Muscle layer of duodenum (tissue), 2 donors: ENCODE results near the gene AK5.

Experiments
- H3K27ac ChIP-seq: one replicate; pipeline ENCODE4 v1.7.0; 2013; ENCODE audit warnings: mild to moderate bottlenecking, low read length
- H3K27me3 ChIP-seq: one replicate; pipeline ENCODE4 v1.7.0; 2013; ENCODE audit warnings: low read depth, mild to moderate bottlenecking, control low read depth, low read length
- H3K36me3 ChIP-seq, 2 donors: one replicate each; pipeline ENCODE4 v1.7.0; 2013; ENCODE audit warnings: low read length in 2 of 2, control low read depth in 1 of 2, mild to moderate bottlenecking in 1 of 2; ENCODE audit not compliant: insufficient read depth in 2 of 2, control insufficient read depth in 1 of 2
- H3K4me1 ChIP-seq, 2 donors: one replicate each; pipeline ENCODE4 v1.7.0; 2013; ENCODE audit warnings: low read length in 2 of 2, mild to moderate bottlenecking in 2 of 2, control low read depth in 1 of 2, moderate library complexity in 1 of 2; ENCODE audit not compliant: insufficient read depth in 2 of 2, control insufficient read depth in 1 of 2
- H3K4me3 ChIP-seq, 2 donors: one replicate each; pipeline ENCODE4 v1.7.0; 2013; ENCODE audit warnings: low read length in 2 of 2, low read depth in 1 of 2, mild to moderate bottlenecking in 1 of 2
- H3K9me3 ChIP-seq, 2 donors: one replicate each; pipeline ENCODE4 v1.7.0; 2013; ENCODE audit warnings: low read length in 2 of 2, control low read depth in 1 of 2, mild to moderate bottlenecking in 1 of 2; ENCODE audit not compliant: control insufficient read depth in 1 of 2
- donor health status: healthy.

The AK5 gene, protein sequence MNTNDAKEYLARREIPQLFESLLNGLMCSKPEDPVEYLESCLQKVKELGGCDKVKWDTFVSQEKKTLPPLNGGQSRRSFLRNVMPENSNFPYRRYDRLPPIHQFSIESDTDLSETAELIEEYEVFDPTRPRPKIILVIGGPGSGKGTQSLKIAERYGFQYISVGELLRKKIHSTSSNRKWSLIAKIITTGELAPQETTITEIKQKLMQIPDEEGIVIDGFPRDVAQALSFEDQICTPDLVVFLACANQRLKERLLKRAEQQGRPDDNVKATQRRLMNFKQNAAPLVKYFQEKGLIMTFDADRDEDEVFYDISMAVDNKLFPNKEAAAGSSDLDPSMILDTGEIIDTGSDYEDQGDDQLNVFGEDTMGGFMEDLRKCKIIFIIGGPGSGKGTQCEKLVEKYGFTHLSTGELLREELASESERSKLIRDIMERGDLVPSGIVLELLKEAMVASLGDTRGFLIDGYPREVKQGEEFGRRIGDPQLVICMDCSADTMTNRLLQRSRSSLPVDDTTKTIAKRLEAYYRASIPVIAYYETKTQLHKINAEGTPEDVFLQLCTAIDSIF

DNA sequence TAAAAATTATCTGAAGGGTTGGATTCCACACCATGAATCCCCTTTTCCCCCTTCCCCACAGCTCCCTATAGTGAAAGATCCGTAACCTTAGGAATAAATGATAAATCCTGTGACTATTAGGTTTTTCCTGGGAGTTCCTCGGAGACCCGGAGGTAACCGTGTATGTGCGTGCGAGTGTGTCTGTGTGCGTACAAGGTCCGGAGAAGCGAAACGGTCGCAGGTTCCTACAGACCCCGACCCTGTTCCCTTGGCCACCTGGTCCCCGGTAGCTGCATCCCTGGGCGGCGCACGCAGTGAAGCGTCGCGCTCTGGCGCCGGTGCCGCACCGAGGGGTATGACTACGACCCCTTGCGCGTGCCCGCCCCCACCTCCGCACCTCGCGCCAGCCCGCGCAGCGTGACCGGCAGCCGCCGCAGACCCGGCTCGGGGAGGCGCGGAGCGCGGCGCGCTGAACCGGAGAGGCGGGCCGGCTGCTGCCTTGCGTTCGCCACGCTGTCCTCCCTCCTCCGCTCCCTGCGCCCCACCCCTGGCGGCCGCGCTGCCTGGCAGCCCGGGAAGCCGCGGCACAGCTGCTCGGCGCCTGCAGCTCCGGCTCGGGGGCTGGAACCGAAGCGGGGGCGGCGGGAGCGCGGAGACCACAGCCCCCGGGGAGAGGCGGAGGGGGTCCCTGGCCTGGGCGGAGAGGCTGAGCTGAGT lies at the start of gene AK5:
Gene AK5 (plus strand): TSS at position 529 of the 696 bp plus-strand sequence. CDS start 295 bp downstream, outside the sequence.
- Histone ChIP-seq H3K27me3 (peaks cover 14% of the 10 kb centered on the region), H3K9me3 (no peaks in the 10 kb centered on the region), H3K4me1 (peaks cover 0 to 13% of the 10 kb centered on the region in 2 donors), H3K4me3 (peak within 1 kb of the TSS; percentile 50 to 73), H3K27ac (no peak within 1 kb of the TSS), H3K36me3 (no peaks in the 10 kb centered on the region)

DNA sequence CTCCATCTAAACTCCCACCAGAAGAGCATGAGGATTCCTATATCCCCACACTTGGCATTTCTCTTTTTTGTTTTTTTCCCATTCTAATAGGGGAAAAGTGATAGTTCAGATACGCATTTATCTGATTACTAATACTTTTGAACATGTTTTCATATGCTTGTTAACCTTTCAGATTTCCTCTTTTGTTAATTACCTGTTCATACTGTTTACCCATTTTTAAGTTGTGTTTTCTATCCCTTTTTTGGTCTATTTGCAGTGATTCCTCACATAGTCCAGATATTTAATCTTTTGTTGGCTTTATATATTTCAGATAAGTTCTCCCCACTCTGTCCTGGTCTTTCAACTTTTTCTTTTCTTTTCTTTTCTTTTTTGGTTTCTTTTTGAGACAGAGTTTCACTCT lies 49.0 kb upstream of the AK5 start:
- Histone ChIP-seq H3K4me3 (no peak overlapping the region), H3K4me1 (no peaks in the 10 kb centered on the region), H3K36me3 (no peaks in the 10 kb centered on the region), H3K27ac (no peak overlapping the region), H3K27me3 (no peaks in the 10 kb centered on the region), H3K9me3 (peaks cover 0 to 5% of the 10 kb centered on the region in 2 donors)

DNA sequence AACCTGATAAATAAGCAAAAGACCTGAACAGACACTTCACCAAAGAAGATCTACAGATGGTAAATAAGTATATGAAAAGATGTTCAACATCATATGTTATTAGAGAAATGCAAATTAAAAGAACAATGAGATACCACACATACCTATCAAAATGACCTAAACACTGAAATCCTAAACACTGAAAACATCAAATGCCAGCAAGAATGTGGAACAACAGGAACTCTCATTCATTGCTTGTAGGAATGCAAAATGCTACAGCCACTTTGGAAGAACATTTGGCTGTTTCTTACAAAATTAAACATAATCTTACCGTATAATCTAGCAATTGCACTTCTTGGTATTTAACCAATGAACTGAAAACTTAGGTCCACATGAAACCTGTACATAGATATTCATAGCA lies 47.7 kb upstream of the AK5 start:
- no peaks in the 10 kb centered on the region for H3K27me3 ChIP-seq
- H3K4me3 ChIP-seq = no peak overlapping the region
- H3K27ac ChIP-seq = no peak overlapping the region
- H3K4me1 ChIP-seq = no peaks in the 10 kb centered on the region
- H3K9me3 ChIP-seq = peaks cover 0 to 5% of the 10 kb centered on the region in 2 donors
- no peaks in the 10 kb centered on the region for H3K36me3 ChIP-seq

DNA sequence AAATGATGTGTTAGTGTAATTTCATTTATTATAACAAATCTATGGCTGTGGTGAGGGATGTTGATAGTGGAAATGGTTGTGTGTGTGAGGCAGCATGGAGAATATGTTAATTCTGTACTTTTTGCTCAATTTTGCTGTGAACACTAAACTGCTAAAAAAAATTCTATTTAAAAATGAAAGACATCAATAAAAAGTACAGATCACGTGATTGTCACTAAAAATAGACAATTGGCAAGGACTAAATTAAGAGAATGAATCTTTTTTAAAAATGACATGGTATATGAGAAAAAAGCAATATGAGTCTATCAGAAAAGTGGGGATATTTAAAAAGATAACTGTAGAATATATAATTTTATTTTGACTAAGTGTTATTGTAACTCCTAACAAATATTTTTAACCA lies 46.9 kb upstream of the AK5 start:
- Histone ChIP-seq H3K27ac (no peak overlapping the region), H3K4me3 (no peak overlapping the region), H3K4me1 (no peaks in the 10 kb centered on the region), H3K9me3 (peaks cover 0 to 5% of the 10 kb centered on the region in 2 donors), H3K36me3 (no peaks in the 10 kb centered on the region), H3K27me3 (no peaks in the 10 kb centered on the region)

DNA sequence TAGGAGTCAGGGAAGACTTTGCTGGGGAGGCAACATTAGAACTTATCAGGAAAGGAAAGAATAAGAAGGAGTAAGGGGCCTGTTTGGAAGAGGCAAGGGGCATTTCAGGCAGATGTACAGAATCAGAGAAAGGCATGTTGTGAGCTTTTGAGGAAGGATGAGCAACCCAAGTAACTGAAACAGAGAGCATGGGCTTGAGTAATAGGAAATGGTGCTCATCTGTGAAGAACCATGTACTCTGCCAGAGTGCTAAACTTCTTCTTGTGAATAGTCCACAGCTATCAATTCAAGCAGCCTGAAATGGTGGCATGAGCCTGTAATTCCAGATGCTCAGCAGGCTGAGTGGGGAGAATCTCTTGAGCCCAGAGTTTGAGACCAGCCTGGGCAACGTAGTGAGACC lies 43.4 kb upstream of the AK5 start:
- H3K36me3 ChIP-seq = no peaks in the 10 kb centered on the region
- no peaks in the 10 kb centered on the region for H3K27me3 ChIP-seq
- H3K9me3 ChIP-seq = no peaks in the 10 kb centered on the region
- no peak overlapping the region for H3K4me3 ChIP-seq
- H3K4me1 ChIP-seq = no peaks in the 10 kb centered on the region
- H3K27ac ChIP-seq = no peak overlapping the region

DNA sequence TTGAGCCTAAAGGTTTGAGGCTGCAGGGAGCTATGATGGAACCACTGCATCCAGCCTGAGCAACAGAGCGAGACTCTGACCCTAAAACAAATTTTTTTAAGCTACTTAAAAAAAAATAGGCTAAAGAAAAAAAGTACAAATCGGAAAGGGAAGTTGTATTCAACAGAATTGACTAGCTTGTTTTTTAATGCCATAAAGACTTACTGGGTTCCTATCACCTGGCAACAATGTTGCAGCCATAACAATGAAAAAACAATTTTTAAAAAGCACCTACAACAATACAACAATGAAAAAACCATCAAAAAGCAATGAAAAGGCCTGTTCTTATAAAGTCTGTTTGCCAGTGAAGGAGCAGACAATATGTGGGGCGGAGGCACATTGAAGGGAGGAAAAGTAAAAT lies 42.5 kb upstream of the AK5 start:
- H3K36me3 ChIP-seq = no peaks in the 10 kb centered on the region
- no peaks in the 10 kb centered on the region for H3K4me1 ChIP-seq
- H3K27me3 ChIP-seq = no peaks in the 10 kb centered on the region
- H3K4me3 ChIP-seq = no peak overlapping the region
- no peak overlapping the region for H3K27ac ChIP-seq
- H3K9me3 ChIP-seq = no peaks in the 10 kb centered on the region

DNA sequence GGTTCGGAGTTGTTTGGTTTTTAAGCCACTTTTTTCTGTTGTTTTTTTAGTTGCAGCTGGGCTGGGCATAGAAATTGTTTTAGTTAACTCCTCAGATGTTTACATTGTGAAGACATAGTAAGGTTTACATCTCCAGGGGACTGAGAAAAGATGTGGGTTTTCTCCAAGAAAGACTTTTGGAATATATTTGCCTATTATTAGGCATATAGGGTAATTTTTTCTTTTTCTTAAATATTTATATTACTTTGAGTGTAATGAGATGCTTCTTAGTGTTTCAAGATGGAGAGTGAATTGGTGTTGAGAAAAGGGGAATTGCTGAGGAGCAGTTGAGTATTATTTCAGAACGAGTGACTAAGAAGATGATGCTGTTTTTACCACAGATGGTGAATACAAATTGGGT lies 36.0 kb upstream of the AK5 start:
- Histone ChIP-seq H3K27me3 (no peaks in the 10 kb centered on the region), H3K36me3 (no peaks in the 10 kb centered on the region), H3K4me3 (no peak overlapping the region), H3K27ac (no peak overlapping the region), H3K9me3 (peaks cover 5 to 20% of the 10 kb centered on the region in 2 donors), H3K4me1 (no peaks in the 10 kb centered on the region)

DNA sequence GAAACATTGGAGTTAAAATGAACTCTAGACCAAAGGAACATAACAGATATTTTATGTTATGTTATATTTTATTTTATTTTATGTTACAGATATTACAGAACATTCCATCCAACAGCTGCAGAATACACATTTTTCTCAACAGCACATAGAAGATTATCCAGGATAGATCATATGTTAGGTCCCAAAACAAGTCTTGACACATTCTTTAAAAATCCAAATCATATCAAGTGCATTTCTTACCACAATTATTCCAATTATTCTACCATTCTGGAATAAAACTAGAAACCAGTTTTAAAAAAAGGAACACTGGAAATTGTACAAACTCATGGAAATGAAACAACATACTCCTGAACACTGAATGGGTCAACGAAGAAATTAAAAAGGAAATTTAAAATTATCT lies 31.7 kb upstream of the AK5 start:
- no peak overlapping the region for H3K27ac ChIP-seq
- H3K9me3 ChIP-seq = peaks cover 14 to 34% of the 10 kb centered on the region in 2 donors
- H3K4me1 ChIP-seq = no peaks in the 10 kb centered on the region
- H3K4me3 ChIP-seq = no peak overlapping the region
- no peaks in the 10 kb centered on the region for H3K36me3 ChIP-seq
- no peaks in the 10 kb centered on the region for H3K27me3 ChIP-seq

DNA sequence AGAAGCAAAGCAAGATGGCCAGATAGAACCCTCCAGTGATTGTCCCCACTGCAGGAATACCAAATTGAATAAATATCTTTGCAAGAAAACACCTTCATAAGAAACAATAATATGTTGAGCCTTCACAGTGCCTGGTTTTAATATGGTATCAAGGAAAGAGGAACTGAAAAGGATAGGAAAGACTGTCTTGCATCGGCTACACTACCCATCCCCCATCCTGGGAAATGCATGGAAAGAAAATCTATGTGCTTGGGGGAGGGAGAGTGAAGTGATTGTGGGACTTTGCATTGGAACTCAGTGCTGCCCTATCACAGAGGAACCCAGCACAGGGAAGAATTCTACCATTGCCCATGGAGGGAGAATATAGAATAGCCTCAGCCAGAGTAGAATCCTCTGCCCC lies 28.6 kb upstream of the AK5 start:
- peak overlapping the region in 1 of 2 donors; percentile 12 for H3K4me3 ChIP-seq
- H3K9me3 ChIP-seq = peaks cover 14 to 21% of the 10 kb centered on the region in 2 donors
- no peaks in the 10 kb centered on the region for H3K4me1 ChIP-seq
- H3K27ac ChIP-seq = no peak overlapping the region
- H3K36me3 ChIP-seq = no peaks in the 10 kb centered on the region
- no peaks in the 10 kb centered on the region for H3K27me3 ChIP-seq

DNA sequence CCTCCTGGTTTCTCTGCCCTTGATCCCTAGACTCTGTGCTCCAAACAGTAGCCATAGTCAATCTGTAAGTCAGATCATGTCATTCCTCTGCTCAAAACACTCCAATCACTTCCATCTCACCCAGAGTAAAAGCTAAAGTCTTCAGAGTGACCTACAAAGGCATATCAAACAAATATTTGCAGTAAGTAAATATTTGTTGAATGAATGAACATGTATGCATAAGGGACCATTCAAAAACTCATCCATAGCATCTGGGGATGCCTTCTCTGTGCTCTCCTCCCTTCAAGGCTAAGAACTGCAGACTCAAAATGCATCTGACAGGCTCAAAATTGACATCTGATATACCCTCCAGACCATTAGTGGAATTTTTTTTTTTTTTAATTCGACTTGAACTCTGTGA lies 18.1 kb upstream of the AK5 start:
- Histone ChIP-seq H3K4me1 (no peaks in the 10 kb centered on the region), H3K36me3 (no peaks in the 10 kb centered on the region), H3K9me3 (no peaks in the 10 kb centered on the region), H3K27ac (no peak overlapping the region), H3K27me3 (no peaks in the 10 kb centered on the region), H3K4me3 (no peak overlapping the region)

DNA sequence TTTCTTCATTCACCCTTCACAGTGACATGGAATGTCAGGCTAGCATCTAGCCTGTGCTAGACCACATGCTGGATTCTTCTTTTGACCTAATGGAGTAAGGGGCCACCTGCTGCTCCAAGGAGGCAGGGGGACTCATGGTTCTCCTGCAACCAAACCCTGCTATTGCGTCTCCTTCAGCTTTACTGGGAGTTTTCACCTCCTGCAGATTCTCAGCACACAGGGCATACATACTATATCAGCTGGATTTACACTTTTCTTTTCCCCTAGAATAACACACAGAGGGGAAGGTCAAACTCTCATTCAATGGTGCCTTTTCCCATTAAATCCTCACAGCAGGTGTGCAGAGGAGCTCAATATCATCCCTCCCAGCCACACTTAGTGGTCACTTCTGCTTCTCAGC lies 16.6 kb upstream of the AK5 start:
- Histone ChIP-seq H3K36me3 (no peaks in the 10 kb centered on the region), H3K27ac (no peak overlapping the region), H3K4me3 (no peak overlapping the region), H3K9me3 (no peaks in the 10 kb centered on the region), H3K4me1 (no peaks in the 10 kb centered on the region), H3K27me3 (no peaks in the 10 kb centered on the region)
